Thyroid gland (tissue), 4 donors: ENCODE data around the gene DOCK9. TPM values are rescaled to one million over a fixed set of nuclear protein-coding genes. Genes with fewer than 3 reads are reported as not detected.

ENCODE experiments used
- DNase-seq, 2 donors: peaks; one replicate each; pipeline ENCODE4 v3.0.0-alpha.2; 2019
- H3K27ac ChIP-seq, 3 donors: fragments of 200-600 bp; sonication (generic); 1 replicate in 2 of 3; 2 replicates in 1 of 3; pipeline ENCODE4 v1.5.1; 2016 to 2019; ENCODE audit warnings: mild to moderate bottlenecking in 1 of 3, moderate library complexity in 1 of 3
- H3K27me3 ChIP-seq: fragments of 200-600 bp; sonication (generic); one replicate; pipeline ENCODE4 v1.5.1; 2019
- H3K36me3 ChIP-seq, 2 donors: fragments of 200-600 bp; sonication (generic); one replicate each; pipeline ENCODE4 v1.5.1; 2016 to 2019
- H3K4me1 ChIP-seq, 2 donors: fragments of 200-600 bp; sonication (generic); one replicate each; pipeline ENCODE4 v1.5.1; 2017 to 2019
- H3K4me3 ChIP-seq, 3 donors: fragments of 200-600 bp; sonication (generic); replicated peaks in 1 of 3; 1 replicate in 2 of 3; 2 replicates in 1 of 3; pipeline ENCODE4 v1.5.1; 2016; ENCODE audit warnings: mild to moderate bottlenecking in 1 of 3
- H3K9me3 ChIP-seq: fragments of 200-600 bp; sonication (generic); one replicate; pipeline ENCODE4 v1.5.1; 2017
- CTCF ChIP-seq, 6 experiments: fragments of 200-600 bp in 3 of 6; fragments of 450-650 bp in 3 of 6; sonication (generic) in 3 of 6; IDR thresholded peaks; one replicate each; pipeline ENCODE4 v1.5.1; 2016 to 2019; ENCODE audit warnings: antibody characterized with exemption in 6 of 6, mild to moderate bottlenecking in 2 of 6, inconsistent platforms in 1 of 6, moderate library complexity in 1 of 6
- POLR2A ChIP-seq, 2 donors: fragments of 450-650 bp; IDR thresholded peaks; one replicate each; pipeline ENCODE4 v1.6.1; 2017; ENCODE audit warnings: antibody characterized with exemption in 2 of 2, mild to moderate bottlenecking in 2 of 2, moderate library complexity in 1 of 2
- WGBS, 2 donors: methylation state at CpG; one replicate each; pipeline ENCODE4 v1.1.5; 2017; 5-methylcytosine and 5-hydroxymethylcytosine counted together
- intact Hi-C: fragments of 100-400 bp; cut with DNase I; formaldehyde crosslinking; loops from one replicate; pipeline ENCODE4 v1.15.1; 2023
- total RNA-seq, 4 donors: library from RNA; depleted of rRNA; stranded (reverse); fragments of >200 nt; gene quantifications; one replicate each; pipeline ENCODE4 v1.2.3, GENCODE V29; 2016

DOCK9 gene
- total RNA-seq, 4 donors from 2014 or later, result 126 to 240 (median 160) TPM

- H3K27me3 ChIP-seq, result no peaks in the 10 kb centered on the region
- no peak for DNase-seq
- peaks cover 23 to 36% of the 10 kb centered on the region in 2 donors for H3K36me3 ChIP-seq
- no peak for TF ChIP-seq CTCF (IDR thresholded peaks at IDR 0.05)
- no peak for TF ChIP-seq POLR2A (IDR thresholded peaks at IDR 0.05)
- no peak overlapping the region for H3K27ac ChIP-seq
- intact Hi-C loops, result no loop called here
- no peak overlapping the region for H3K4me3 ChIP-seq
- no peaks in the 10 kb centered on the region for H3K9me3 ChIP-seq
- 79 to 86% methylated on average over 6 of the region's 6 CpGs for WGBS, 2 donors
- H3K4me1 ChIP-seq, result peaks cover 4 to 6% of the 10 kb centered on the region in 2 donors
Measured at GRCh38 chr13:98826146-98826545, 151.7 kb downstream of the DOCK9 start.

- Histone ChIP-seq H3K36me3 (peaks cover 23 to 33% of the 10 kb centered on the region in 2 donors), H3K4me3 (no peak overlapping the region), H3K4me1 (peaks cover 4 to 6% of the 10 kb centered on the region in 2 donors), H3K27me3 (no peaks in the 10 kb centered on the region), H3K27ac (no peak overlapping the region), H3K9me3 (no peaks in the 10 kb centered on the region)
- TF ChIP-seq POLR2A (IDR thresholded peaks at IDR 0.05) (no peak), CTCF (IDR thresholded peaks at IDR 0.05) (no peak)
- 71 to 85% methylated on average over 7 to 8 of the region's 8 CpGs for WGBS, 2 donors
- DNase-seq, result no peak
- intact Hi-C loops, result no loop called here
Measured at GRCh38 chr13:98825659-98826058, 152.2 kb downstream of the DOCK9 start.

- intact Hi-C loops, result no loop called here
- no peak for TF ChIP-seq CTCF (IDR thresholded peaks at IDR 0.05)
- no peak for TF ChIP-seq POLR2A (IDR thresholded peaks at IDR 0.05)
- no peak for DNase-seq
- H3K36me3 ChIP-seq, result peaks cover 21 to 28% of the 10 kb centered on the region in 2 donors
- no peaks in the 10 kb centered on the region for H3K27me3 ChIP-seq
- no peak overlapping the region for H3K4me3 ChIP-seq
- H3K9me3 ChIP-seq, result no peaks in the 10 kb centered on the region
- peak overlapping the region in 1 of 3 donors; percentile 51 for H3K27ac ChIP-seq
- WGBS, 2 donors, result 86 to 87% methylated on average over 13 of the region's 13 CpGs
- peaks cover 4 to 6% of the 10 kb centered on the region in 2 donors for H3K4me1 ChIP-seq
Measured at GRCh38 chr13:98824376-98825160, 153.3 kb downstream of the DOCK9 start.

GRCh38 chr13:98823442-98823841, 154.4 kb downstream of the DOCK9 start:
- Histone ChIP-seq H3K4me1 (peaks cover 4 to 6% of the 10 kb centered on the region in 2 donors), H3K36me3 (peaks cover 19 to 22% of the 10 kb centered on the region in 2 donors), H3K4me3 (no peak overlapping the region), H3K9me3 (no peaks in the 10 kb centered on the region), H3K27me3 (no peaks in the 10 kb centered on the region), H3K27ac (peak overlapping the region in 1 of 3 donors; percentile 51)
- DNase-seq, result no peak
- no peak for TF ChIP-seq CTCF (IDR thresholded peaks at IDR 0.05)
- TF ChIP-seq POLR2A (IDR thresholded peaks at IDR 0.05), result no peak
- intact Hi-C loops, result no loop called here
- WGBS, 2 donors, result 54 to 86% methylated on average over 5 of the region's 5 CpGs

GRCh38 chr13:98822225-98822606, 155.6 kb downstream of the DOCK9 start:
- Histone ChIP-seq H3K4me3 (no peak overlapping the region), H3K4me1 (peaks cover 4 to 6% of the 10 kb centered on the region in 2 donors), H3K9me3 (no peaks in the 10 kb centered on the region), H3K27me3 (no peaks in the 10 kb centered on the region), H3K36me3 (peaks cover 12 to 22% of the 10 kb centered on the region in 2 donors), H3K27ac (no peak overlapping the region)
- no peak for DNase-seq
- 53 to 78% methylated on average over 3 of the region's 3 CpGs for WGBS, 2 donors
- intact Hi-C loops, result no loop called here
- TF ChIP-seq POLR2A (IDR thresholded peaks at IDR 0.05) (no peak), CTCF (IDR thresholded peaks at IDR 0.05) (no peak)
